COR-L47 (cell line): ENCODE data around the gene UBL7.

Source experiments
- DNase-seq: peaks from one replicate; lab custom pipeline; 2025; lab: John Stamatoyannopoulos, UW

The UBL7 gene

DNA sequence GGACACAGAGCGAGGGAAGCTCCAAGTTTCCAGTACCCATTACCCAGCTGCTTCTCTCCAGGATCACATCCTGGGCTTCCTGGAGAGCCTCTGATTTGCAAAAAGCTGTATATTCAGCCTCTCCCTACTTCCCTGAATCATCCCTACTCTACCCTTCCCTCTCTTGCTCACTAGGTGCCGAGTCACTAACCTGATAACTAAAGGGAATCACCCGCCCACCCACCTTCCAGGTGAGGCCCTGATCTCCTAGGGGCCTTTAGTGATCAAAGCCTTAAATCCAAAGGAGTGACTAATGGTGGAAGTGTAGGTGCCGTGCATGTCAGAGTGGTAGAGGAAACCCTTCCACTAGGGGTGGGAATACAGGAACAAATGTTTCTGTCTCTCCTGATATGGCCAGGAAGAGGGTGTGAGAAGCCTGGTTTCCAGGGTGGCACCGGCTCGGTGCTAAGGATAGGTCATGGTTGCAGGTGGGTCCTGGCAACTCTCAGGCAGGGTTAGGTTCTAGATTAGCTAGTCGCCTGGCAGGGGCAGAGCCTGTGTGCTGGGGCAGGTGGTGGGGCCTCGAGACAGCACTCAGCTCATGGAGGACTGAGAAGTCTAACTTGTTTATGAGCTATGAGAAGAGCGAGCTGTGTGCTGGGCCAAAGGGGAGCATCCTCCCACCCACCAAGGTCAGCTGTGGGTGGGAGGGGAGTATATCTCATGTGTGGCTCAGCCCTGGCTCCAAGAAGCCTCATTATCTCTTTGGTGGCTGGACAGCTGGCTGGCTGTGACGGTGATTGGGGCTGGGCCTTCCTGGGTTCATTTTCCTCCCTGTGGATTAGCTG is 37.3 kb downstream of the UBL7 start:
- no peak for DNase-seq

DNA sequence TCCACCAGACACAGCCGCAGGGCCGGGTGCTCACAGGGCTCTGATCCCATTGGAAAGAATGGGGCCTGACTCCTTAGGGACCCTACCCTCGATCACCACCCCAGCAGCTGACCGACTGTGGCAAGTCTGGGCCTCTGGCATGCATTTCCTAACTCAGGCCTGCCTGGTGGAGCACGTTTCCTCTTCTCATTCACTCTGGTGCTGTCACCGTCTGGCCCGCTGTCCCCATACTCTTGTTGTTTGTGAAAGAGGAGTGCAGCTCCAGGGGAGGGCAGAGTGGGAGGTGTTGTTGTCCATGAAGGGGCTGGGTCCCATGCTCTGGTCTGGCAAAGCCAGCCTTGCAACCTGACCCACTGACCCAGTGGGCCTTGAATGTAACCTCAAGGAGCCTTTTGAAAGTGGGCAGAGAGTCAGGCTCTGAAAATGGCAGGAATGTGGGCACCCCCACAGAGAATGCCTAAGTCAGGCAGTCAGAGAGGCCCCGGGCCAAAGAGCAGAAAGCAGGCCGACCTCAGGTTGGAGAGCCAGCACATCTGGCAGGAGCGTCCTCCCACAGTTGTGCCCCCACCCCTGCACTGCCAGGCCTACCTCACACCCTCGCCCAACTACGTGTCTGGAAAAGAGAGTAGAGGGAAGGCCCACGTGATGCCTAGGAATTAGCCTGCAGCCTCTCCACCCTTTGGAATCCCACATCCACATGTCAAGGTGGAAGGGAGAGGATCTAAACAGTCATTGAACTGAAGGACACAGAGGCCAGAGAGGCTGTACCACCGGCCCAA is 38.1 kb downstream of the UBL7 start:
- no peak for DNase-seq

DNA sequence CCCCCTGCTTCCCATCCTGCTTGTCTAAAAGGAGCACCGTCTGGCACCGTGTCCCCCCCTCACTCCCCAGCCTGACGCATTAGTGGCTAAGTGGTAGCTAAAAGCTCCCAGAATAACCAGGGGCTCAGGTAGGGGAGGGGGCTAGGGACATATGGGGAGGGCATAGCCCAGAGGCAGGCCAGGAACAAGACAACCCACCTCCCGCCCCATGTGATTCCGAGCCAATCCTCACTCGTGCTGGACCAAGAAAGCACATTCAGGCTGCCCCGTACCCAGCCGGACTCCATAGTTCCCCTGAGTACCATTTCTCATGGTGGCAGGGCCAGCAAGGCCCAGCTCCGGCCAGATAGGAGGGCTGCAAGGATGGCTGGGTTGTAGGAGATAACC is 38.7 kb downstream of the UBL7 start:
- DNase-seq = no peak

DNA sequence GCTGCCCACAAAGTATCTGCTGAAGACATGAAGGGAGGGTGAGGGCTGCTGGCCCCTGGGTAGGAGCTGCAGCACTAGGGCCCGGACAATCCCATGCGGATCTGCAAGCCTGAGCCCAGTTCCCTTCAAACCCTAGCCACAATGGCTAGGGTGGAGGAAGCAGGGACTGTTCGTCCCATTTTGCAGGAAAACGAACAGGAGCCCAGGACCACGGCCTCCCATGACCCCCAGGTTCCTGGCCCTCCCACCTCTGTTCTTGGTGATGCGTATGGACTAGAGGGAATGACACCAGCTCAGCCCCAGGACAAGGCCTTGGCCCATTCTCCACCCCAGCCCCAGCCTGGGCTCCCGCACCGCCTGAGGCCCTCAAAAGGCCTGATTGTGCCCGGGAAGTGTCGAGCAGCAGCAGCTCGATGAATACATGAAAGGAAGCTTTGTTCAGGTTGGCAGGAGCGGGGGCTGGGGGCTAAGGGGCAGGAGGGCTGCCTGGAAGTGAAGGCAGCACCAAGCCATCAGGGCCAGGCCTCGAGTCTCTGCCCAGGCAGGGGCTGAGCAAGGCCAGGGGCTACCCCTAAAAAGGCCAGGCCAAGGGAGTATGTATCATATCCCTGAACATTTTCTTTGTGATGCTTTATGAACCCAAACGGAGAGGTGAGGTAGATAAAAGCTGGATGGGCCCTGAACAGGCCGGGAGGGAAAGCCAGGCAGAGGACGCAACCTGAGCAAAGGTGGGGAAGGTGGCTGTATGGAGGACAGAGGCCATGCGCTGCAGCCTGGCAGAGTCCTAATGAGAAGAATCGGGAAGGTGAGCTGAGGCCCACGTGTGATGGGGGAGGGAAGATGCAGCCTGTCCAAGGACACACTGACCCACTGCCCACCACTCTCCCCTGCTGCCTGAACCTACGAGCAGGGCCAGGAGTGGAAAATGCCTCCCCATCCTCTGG is 39.4 kb downstream of the UBL7 start:
- no peak for DNase-seq

DNA sequence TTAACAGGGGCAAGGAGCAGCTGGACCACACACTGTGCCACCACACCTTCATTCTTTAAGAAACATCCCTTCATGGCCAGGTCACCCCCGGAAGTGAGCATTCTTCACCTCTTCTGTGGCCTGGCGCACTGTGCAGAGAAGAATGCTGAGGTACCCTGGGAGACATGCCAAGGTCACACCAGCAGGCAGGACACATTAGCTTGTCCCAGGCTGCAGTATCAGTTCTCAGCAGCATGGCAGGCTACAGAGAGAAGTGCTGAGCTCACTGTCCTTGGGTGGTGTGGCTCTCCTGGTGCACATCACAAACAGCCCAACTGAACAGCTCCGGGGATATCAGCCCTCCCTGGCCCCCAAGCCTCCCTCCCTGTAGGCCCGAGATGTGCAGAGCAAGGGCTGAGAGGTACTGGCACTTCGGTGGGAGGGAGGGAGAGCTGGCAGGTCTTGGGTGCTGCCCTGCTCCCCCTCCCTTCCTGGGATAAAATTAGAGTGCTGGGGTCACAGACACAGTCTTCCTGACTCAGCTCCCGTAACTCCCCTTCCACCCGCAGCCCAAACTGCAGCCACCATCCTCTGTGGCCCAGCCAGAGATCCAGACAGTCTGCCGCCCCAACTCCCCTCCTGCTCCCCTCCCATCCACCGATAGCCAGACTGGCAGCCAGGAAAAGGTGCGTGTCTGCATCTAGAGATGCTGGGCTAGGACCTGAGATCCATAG is 40.6 kb downstream of the UBL7 start:
- DNase-seq = no peak

DNA sequence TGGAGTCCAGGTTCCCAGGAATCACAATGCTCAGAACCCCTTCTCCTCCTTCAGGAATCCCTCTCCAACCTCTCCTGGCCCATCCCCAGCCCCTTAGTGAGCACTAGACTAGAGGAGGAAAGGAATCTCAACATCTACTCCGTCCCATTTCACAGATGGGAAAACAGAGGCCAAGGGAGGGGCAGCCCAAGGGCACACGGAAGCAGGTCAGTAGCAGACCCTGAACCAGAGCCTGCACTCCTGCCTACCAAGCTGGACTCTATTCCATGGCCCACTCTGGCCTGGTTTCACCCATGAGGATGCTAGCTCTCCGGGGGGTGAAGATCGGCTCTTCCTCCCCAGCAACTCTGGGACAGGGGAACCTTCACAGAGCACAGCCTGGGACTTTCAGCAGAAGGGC is 41.5 kb downstream of the UBL7 start:
- no peak for DNase-seq

DNA sequence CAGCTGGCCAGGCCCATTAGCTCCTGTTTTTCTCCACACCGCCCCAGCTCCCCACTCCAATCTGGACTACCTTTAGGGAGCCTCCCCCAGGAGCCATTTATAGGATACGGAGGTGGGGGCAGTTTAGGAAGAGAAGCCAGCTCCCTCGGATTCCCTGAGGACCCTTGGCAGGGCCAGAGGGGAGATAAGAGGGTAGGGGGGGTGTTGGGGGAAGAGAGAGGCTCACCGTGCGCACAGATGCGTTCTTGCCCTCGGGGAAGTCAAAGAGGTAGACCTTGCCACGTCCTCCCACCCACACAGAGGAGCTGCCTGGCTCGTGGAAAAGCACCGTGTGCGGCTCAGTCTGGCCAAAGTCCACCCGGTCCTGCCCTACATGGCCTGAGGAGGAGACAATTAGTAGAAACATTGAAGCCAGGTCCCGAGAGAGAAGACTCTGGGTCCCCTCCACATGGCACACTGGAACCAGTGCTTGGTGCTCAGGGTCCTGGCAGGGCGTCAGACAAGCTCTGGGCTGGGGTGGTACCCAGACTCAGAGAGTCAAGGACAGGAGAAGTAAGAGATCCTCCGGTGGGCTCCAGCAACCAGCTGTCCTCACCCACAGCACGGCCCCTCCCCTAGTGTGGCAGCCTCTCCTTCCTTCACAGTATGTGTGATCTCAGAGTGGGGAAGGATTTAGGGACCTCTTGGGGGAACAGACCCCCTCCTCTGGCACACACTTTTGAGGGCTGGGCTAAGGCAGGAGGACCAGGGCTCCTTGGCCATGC is 42.2 kb downstream of the UBL7 start:
- no peak for DNase-seq

DNA sequence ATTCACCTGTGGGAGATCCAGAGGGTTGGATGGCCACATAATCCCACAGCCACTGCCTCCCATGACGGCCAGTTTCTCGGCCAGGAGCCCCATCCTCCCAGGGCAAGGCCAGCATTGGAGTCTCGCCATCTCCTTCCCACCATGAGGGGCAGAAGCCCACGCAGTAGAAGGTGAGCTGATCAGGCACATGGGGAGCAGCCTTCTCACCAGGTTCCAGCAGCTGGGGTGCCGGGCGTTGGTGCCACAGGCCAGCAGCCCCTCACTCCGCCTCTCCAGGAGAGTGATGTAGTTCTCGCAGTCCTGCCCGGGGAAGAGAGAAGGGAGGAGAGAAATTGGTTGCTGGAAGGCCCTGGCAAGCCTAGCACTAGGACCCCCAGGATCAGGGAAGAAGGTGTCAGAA is 43.3 kb downstream of the UBL7 start:
- no peak for DNase-seq

DNA sequence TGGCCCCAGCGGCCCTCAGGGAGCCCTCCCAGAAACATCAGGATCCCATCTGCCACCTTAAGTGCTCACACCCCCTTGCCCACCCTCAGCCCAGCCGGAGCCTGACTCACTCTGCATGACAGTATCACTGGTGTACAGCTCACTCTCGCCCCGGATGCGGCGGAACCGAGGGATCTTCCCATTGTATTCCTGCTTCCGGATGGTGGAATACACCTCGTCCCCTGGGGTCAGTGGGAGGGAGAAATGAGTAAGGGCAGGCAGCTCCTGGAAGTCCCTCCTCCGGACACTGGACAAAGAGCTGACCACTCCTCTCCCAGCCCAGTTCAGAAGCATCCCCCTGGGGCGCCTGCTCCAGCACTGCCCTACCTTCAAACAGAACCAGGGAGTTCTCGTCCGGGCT is 43.7 kb downstream of the UBL7 start:
- DNase-seq = no peak

DNA sequence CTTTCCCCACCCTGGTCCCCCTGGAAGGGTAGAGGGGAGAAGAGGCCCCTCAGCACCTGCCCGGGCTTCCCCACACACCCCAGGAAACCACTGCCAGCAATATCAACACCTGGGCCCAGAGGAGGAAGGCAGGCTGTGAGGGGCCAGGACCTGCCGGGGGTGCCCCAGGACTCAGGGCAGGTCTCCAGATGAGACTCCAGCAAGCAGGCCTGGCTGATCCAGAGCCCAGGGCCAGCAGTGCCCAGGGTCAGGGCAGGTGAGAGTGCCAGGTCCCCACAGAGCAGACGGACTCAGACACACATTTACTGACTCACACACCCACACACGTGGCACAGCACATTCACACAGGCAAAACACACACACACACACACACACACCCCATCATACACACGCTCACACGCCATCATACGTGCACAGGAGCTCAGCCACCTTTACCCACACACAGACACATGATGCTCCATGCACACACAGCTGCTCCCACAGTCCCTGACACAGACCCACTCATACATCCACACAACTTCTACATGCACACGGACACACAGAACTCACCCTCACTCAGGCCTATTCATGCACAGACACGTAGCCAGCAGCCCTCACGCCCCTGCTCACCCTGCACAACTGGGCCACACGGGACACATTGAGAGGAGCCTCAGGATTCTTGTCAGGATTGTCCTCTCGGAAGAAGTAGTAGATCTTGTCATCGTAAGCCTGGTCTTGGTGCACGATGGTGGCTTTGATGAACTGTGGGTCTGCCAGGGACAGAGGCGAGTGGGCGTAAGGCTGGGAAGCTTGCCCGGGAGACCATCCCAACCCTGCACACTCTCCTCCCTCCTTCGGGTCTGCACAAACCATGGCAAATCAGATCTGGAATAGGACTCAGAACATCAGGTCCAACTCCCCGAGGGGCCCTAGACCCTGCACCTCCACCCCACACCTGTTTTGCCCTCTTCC is 44.7 kb downstream of the UBL7 start:
- no peak for DNase-seq

DNA sequence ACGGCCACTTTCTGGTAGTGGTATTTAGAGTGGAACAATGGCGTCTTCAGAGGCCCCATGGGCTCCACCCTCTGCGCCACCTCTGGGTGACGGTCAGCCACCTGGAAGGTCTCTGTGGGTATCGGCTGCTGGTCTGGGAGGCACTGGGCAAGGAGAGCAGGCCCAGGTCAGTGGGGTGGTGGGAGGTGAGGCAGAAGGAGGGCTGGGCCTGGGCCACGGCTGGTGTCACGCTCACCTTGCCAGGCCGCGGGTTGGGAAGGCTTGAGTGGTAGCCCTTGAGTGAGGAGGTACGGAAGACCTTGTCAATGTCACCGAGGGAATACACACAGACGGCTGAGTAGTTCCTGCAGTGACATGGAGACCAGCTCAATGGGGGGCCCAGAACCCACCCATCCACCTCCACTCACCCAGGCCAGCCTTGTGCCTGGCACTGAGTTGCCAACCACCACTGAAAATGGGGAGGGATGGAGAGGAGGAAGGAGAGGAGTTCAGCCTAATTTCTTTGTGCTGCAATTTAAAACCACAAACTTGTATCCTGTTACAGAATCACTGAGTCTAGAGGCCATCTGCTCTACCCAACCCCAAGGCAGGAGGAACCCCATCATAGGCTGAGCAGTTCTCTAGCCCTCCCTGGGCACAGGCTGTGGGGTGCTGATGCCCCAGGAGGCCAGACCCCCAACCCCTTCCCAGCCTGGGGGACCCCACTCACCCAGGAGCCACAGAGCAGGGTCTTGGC is 46.2 kb downstream of the UBL7 start:
- no peak for DNase-seq

DNA sequence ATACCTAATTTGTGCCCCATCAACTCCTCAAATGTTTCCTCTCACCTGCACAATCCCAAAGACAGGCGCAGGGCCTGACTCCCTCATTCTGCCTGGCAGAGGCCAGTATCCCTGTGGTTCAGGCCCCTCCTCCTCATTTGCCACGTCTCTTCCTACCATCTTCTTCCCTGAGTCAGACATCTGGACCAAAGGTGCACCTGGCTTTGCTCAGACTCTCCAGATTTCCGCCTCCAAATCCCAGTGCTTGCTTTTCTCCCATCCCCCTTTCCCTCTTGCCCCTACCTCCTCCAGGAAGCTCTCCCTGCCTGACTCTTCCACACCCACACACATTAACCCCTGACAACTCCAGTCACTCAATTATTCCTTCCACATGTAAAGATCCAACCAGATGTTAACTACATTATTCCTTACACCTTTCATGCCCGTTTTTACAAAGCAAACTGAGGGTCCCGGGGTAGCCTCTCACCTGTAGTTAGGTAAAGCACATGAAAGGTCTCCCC is 46.8 kb downstream of the UBL7 start:
- DNase-seq = no peak

DNA sequence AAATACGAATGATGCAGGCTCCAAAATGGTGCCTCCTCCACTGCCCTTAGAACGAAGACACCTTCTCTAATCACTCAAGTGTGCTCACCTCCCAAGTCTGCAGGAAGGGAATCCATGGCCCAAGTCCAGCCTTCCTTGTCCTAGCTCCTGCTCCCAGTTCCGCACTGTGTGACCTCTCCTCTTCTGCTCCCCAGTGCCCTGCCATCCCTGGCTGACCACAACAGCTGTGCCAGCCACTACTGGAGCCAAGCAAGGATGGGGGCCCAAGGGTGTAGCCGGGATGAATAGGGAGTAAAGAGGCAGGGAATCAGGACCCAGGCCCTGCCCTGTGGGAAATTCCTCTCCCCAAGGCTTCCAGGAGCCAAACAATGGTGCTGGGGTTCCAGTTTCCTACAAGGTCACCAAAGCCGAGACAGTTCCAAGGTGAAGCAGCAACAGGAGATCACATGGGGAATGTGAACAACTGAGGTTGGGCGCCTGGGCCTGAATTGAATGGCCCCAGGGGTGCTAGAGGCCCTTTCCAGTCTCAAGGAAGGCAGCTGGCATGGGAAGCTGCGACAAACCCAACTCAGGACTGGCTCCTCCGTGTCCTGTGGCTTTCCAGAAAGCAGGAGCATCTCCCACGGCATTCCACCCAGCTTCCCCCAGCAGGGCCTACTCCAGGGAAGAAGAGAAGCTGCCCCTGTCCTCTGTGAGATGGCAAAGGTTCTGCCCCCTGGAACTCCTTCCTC is 47.4 kb downstream of the UBL7 start:
- DNase-seq = no peak

DNA sequence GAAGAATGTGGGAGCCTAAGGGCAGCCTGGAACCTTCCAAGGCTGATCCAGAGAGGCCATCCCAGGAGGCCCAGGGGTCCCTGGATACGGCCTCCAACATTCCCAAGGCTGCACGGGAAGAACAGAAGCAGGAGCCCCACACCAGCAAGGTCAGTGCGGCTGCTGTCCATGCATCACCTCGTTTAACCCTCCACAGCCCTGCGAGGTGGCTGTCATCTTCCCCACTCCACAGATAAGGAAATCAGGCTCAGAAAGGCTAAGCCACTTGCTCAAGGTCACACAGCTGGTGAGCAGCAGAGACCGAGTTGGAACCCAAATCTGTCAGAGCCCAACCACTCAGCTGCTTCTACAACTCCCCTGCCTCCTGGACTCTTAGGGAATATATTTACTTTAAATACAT is 48.8 kb downstream of the UBL7 start:
- no peak for DNase-seq

DNA sequence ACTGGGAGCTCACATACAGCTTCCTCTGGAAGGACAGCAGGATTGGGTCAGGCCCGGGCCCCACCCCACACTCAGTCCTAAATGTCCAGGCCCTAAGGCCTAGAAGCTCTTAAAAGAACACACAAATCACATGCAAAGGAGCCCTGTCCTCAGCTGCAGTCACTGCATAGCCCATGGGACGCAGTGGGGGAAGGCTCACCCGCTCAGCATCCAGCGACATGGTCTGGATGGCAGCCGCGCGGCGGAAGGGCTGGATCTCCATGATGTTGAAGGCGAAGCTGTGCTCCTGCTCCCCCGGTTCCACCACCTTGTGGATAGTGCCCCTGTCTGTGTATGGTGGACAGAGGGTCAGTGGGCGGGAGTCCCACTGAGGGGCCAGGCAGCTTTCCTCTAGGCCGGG is 49.3 kb downstream of the UBL7 start:
- no peak for DNase-seq

DNA sequence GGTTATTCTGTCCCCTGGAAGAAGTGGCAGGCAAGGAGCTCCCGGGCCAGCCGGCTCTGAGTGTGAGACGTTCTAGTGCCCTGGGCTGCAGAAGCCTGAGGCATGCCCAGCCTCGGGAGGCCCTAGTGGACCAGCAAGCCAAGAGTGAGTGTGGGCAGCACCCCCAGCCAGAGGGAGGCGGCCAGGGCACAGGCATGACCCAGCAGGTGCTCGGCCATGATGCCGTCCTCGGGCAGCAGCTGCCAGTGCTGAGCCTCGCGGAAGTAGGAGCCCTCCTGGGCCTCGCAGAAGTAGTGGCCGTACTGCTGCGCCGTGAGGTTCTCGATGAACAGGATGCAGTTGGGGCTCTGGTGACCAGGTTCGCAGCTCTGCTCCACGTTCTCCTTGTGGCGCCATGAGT is 50.5 kb downstream of the UBL7 start:
- no peak for DNase-seq

DNA sequence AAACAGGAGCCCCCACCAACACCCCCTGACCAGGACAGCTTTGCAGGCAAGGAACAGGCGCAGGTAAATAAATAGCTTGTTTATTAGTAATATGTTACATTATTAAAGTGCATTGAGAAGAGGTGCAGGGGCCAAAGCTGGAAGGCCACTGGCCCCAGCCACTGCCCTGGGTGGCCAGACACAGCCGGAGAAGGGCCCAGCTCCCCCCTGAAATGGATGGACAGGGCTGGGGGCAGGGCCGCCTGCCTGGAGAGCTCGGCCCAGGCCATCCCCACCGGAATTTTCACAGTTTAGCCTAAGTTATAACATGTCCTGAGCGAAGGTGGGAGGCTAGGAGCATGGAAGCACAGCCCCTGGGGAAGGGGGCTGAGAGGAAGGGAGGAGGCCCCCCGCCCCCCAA is 51.7 kb downstream of the UBL7 start:
- no peak for DNase-seq

DNA sequence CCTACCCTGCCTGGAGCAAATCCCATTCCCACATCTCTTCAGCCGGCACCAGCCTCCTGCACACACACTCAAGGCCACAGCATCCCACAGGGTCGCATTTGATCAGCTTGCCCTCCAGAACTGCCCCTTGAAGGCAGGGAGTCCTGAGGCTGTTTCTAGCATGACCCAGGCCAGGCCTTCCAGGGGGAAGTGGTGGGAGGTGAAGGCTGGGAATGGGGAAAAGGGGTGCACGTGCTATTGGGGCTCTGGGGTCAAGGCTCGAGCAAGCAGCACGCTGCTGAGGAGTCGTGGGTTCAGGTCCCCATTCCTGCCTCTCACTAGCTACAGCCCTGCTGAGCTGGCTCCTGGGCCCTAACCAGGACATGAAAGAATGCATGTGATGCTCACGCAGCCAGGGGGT is 52.1 kb downstream of the UBL7 start:
- DNase-seq = no peak
